ENCODE results near the gene PAPPA. TPM values are rescaled to one million over a fixed set of nuclear protein-coding genes. Genes with fewer than 3 reads are reported as not detected.

The PAPPA gene
- total RNA-seq, 1 donor from 2014 or later: 0.15 TPM

DNA sequence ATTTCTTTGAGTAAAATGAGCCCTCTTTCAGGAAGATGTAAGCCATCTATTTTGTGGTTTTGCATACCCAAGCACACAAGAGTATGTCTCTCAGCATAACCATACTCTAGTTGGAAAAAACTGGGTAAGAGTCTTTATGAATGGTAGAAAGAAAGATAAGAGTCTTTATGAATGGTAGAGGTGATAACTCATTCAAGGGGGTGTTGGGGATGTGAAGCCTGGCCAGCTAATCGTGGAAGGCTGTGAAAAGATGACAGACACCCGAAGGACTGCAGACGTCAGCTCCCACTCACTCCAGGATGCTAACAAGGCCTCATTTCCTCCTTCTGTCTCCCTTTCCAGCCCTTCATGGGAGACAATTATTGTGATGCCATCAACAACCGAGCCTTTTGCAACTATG lies 228.5 kb downstream of the PAPPA start:
- Histone ChIP-seq H3F3A (ENCODE audit: low read depth) (no peaks in the 10 kb centered on the region), H2AFZ (replicated peaks) (no peak overlapping the region), H3K4me3 (no peak overlapping the region), H3K9ac (no peak overlapping the region), H3K9me3 (ENCODE audit: low read depth) (no peaks in the 10 kb centered on the region), H3K36me3 (no peaks in the 10 kb centered on the region), H3K4me2 (no peak overlapping the region), H4K20me1 (ENCODE audit: low read depth) (no peaks in the 10 kb centered on the region), H3K27ac (no peak overlapping the region), H3K27me3 (no peaks in the 10 kb centered on the region), H3K79me2 (ENCODE audit: low read depth) (no peaks in the 10 kb centered on the region), H3K4me1 (no peaks in the 10 kb centered on the region)
- peaks cover 5% of the 10 kb centered on the region for H3K27me3 Mint-ChIP-seq (ENCODE audit: insufficient read depth, low read depth)
- no peak overlapping the region for H3K27ac Mint-ChIP-seq
- TF ChIP-seq EZH2 (IDR thresholded peaks at IDR 0.05) (no peak), EZH2phosphoT487 (IDR thresholded peaks at IDR 0.05) (no peak)
- TF ChIP-seq, protein P1, sequence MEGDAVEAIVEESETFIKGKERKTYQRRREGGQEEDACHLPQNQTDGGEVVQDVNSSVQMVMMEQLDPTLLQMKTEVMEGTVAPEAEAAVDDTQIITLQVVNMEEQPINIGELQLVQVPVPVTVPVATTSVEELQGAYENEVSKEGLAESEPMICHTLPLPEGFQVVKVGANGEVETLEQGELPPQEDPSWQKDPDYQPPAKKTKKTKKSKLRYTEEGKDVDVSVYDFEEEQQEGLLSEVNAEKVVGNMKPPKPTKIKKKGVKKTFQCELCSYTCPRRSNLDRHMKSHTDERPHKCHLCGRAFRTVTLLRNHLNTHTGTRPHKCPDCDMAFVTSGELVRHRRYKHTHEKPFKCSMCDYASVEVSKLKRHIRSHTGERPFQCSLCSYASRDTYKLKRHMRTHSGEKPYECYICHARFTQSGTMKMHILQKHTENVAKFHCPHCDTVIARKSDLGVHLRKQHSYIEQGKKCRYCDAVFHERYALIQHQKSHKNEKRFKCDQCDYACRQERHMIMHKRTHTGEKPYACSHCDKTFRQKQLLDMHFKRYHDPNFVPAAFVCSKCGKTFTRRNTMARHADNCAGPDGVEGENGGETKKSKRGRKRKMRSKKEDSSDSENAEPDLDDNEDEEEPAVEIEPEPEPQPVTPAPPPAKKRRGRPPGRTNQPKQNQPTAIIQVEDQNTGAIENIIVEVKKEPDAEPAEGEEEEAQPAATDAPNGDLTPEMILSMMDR (IDR thresholded peaks at IDR 0.05): no peak
- no peaks in the 10 kb centered on the region for H3K4me1 Mint-ChIP-seq
- no peak overlapping the region for H3K4me3 Mint-ChIP-seq
- H3K36me3 Mint-ChIP-seq: peaks cover 21% of the 10 kb centered on the region
- no peaks in the 10 kb centered on the region for H3K9me3 Mint-ChIP-seq
- DNase-seq (ENCODE audit: low spot score): no peak

DNA sequence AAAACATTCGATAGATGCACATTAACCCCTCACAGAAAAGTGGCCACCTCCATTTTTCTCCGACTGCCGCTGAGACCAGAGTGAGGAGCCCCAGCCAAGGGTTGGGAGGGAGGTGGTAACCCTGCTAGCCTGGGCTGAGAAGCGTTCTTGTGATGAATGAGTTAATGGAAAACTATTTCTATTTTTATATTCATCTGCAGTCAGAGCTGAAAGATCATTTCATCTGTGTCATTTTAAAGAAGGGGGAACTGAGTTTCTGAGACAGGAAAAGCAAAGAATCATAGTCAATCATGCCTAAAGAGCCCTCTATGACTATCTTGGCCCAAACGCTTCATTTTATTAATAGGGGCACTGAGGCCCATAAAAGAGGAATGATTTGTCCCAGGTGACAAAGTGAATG lies 229.5 kb downstream of the PAPPA start:
- Mint-ChIP-seq H3K9me3 (no peaks in the 10 kb centered on the region), H3K27ac (no peak overlapping the region), H3K36me3 (peaks cover 23% of the 10 kb centered on the region), H3K4me3 (no peak overlapping the region), H3K27me3 (ENCODE audit: insufficient read depth, low read depth) (peaks cover 5% of the 10 kb centered on the region), H3K4me1 (no peaks in the 10 kb centered on the region)
- no peaks in the 10 kb centered on the region for H3K9me3 ChIP-seq (ENCODE audit: low read depth)
- H3K27ac ChIP-seq: no peak overlapping the region
- no peaks in the 10 kb centered on the region for H3K4me1 ChIP-seq
- no peak for DNase-seq (ENCODE audit: low spot score)
- TF ChIP-seq EZH2phosphoT487 (IDR thresholded peaks at IDR 0.05): no peak
- TF ChIP-seq, protein P1 (IDR thresholded peaks at IDR 0.05): no peak
- no peak for TF ChIP-seq EZH2 (IDR thresholded peaks at IDR 0.05)
- H3K79me2 ChIP-seq (ENCODE audit: low read depth): no peaks in the 10 kb centered on the region
- H2AFZ ChIP-seq (replicated peaks): no peak overlapping the region
- no peaks in the 10 kb centered on the region for H3K36me3 ChIP-seq
- H4K20me1 ChIP-seq (ENCODE audit: low read depth): no peaks in the 10 kb centered on the region
- no peak overlapping the region for H3K4me2 ChIP-seq
- no peaks in the 10 kb centered on the region for H3F3A ChIP-seq (ENCODE audit: low read depth)
- no peaks in the 10 kb centered on the region for H3K27me3 ChIP-seq
- no peak overlapping the region for H3K9ac ChIP-seq
- H3K4me3 ChIP-seq: no peak overlapping the region

- H3K4me1 ChIP-seq: no peaks in the 10 kb centered on the region
- H3K4me3 ChIP-seq: no peak overlapping the region
- H2AFZ ChIP-seq (replicated peaks): no peak overlapping the region
- Mint-ChIP-seq H3K9me3 (no peaks in the 10 kb centered on the region), H3K27me3 (ENCODE audit: insufficient read depth, low read depth) (peaks cover 5% of the 10 kb centered on the region), H3K36me3 (peaks cover 26% of the 10 kb centered on the region), H3K4me1 (no peaks in the 10 kb centered on the region), H3K4me3 (no peak overlapping the region), H3K27ac (no peak overlapping the region)
- TF ChIP-seq, protein P1 (IDR thresholded peaks at IDR 0.05): no peak
- TF ChIP-seq EZH2 (IDR thresholded peaks at IDR 0.05) (no peak), EZH2phosphoT487 (IDR thresholded peaks at IDR 0.05) (no peak)
- no peak overlapping the region for H3K4me2 ChIP-seq
- H3K27ac ChIP-seq: no peak overlapping the region
- no peaks in the 10 kb centered on the region for H3K9me3 ChIP-seq (ENCODE audit: low read depth)
- no peaks in the 10 kb centered on the region for H3F3A ChIP-seq (ENCODE audit: low read depth)
- no peaks in the 10 kb centered on the region for H4K20me1 ChIP-seq (ENCODE audit: low read depth)
- no peak overlapping the region for H3K9ac ChIP-seq
- no peak for DNase-seq (ENCODE audit: low spot score)
- H3K79me2 ChIP-seq (ENCODE audit: low read depth): no peaks in the 10 kb centered on the region
- H3K36me3 ChIP-seq: no peaks in the 10 kb centered on the region
- H3K27me3 ChIP-seq: no peaks in the 10 kb centered on the region
These were observed 230.3 kb downstream of the PAPPA start for GRCh38 chr9:116383936-116384335.

Measured in neural progenitor cell (in vitro differentiated cells).